Superior temporal gyrus (tissue), 1 donor: ENCODE results near the gene MTERF4.

Experiments
- DNase-seq: peaks from one replicate; pipeline ENCODE4 v3.0.0-alpha.2; 2016; ENCODE audit errors: extremely low spot score

Gene MTERF4, protein sequence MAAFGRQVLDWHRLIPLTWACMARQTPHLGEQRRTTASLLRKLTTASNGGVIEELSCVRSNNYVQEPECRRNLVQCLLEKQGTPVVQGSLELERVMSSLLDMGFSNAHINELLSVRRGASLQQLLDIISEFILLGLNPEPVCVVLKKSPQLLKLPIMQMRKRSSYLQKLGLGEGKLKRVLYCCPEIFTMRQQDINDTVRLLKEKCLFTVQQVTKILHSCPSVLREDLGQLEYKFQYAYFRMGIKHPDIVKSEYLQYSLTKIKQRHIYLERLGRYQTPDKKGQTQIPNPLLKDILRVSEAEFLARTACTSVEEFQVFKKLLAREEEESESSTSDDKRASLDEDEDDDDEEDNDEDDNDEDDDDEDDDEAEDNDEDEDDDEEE

DNA sequence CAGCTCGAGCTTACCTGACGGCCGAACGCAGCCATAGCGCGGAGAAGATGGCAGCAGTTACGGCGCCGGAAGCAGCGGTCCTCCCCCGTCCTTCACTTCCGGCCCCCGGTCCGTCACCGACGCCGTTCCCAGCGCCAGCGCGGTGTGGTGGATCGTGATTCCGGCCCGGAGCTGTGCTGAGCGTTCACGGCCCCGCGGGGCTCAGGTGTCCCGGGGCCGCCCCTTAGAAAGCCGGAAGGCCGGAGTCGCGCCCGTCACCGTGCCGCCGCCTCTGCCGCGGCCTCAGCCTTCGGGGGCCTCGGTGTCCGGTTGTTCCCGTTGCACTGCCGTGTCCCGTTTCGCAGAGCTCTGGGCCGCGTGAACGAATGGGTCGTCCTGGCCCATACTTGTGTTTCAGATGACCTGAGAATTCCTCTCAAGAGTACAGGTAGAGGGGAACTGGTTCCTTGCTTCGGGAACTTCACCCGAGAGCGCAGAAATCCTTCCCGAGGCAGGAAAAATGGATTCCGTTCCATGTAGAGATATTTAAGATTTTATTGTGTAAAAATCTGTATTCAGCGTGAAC lies at the start of gene MTERF4:
Gene MTERF4, minus strand, starts transcription at position 49 of the 565 bp plus-strand sequence. Its CDS starts 14 bp downstream, at position 35.
- peak; percentile 91 for DNase-seq

DNA sequence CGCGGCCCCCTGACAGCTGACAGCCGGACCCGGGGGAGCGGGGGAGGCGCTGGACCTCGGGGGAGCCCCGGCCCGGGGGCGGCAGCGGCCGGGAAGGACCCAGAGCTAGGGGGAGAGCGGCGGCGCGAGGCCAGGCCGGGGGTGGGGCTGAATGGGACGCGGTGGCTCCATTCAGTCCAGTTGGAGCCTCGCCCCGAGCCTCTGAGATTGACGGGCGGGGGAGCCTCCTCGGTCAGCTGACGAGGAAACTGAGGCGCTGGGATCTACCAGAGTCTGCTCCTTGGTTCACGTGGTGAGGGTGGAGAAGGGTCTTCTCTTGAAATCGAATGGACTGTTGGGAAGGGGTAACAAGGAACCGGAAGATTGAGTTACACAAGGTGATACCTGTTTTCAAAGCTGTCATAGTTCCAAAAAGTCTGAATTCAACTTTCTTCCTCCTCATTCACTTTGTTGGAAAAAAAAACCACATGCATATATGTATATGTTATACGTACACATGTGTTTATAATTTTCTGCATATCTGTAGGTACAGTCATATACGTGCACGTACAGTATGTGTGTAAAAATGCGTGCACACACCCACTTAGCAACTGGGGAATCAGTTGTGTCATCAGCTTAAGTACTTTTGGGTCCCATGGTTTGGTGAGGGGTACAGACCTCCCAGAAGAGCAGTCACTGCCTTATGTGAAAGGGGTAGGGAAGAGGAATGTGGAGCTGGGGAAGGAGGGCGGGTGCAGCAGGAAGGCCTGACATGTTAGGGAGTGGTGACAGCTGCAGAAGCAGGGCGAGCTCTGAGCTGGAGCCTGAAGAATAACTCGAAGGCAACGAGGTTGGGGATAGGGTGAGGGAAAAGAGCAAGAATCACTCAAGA lies 48.8 kb upstream of the MTERF4 start:
- DNase-seq = peak; percentile 28

DNA sequence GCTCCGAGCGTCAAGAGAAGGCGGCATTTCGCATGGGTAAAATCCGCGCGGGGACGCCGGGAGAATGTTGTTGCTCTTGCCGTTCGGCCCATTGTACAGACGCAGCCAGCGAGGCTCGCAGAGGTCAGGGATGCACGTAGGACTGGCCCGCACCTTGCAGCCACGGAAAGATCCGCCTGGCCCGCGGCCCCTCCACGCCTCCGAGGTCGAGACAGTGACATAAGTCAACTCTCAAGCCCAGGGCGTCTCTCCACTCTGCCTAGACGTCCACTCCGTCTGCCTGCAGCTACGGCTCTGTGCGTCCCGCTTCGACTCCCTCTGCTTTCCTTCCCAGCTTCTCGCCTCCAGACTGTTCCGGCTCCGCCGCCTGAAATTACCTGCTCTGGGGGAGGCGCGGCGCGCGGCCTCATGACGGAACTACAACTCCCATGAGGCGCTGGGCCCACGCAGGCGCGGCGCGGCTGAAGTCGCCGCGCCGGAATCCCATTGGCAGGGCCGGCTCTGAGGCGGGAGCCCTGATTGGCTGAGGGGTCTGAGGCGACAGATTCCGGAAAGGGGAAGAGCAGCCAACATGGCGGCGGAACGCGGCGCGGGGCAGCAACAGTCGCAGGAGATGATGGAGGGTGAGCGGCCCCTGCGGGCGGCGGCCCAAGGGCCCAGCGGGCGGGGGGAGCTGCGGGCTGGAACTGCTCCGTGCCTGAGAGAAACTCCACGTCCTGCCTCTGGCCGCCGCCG lies 48.0 kb upstream of the MTERF4 start, which contains the start of gene PPP1R7:
Gene PPP1R7, plus strand, starts transcription at position 543 of the 735 bp plus-strand sequence. Its CDS starts 29 bp downstream, at position 572.
- peak; percentile 95 for DNase-seq

DNA sequence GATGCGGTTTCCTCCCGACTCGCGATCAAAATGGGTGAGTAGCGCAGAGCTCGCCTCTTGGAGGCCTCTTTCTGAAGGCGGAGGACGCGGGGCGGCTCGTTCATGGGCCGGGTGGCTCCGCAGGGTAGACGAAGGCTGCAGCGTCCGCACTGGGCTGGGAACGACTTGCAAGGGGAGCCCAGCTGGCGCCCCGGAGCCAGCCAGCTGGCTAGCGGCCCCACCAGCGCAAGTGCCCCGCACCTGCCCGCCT lies 47.5 kb upstream of the MTERF4 start:
- no peak for DNase-seq

DNA sequence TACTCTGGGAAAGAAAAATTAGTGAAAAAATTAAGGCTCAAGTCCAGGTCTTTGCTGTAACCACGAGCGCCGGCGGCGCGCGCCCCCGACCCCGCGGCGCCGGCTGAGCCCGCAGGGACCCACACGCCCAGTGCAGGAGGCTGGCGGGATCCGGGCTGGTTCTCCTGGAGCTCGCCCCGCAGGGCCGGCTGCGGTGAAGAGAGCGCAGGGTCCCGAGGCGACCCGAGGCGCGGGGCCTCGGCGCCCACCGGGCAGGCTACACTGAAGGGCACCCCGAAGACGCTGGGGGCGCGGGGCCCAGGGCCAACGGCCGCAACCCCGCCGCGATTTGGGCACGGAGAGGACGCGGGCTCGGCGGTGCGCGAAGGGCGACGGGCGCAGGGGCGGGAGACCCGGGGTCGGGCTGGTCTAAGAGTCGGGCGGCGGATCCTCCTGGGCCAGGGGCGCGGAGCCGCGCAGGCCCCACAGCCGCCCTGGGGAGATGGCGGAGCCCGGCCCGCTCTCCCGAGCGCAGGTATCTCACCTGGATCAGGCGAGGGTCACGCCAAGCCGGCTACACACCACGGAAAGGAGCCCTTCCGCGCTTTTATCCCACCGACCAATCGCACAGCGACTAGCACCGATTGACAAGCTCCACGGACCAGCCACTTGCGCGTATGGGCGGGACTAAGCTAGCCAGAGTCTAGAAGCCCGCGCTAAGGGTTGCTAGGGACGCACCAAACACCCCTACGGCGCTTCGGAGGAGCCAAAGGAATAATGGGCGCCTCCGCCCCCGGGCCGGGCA lies 47.0 kb upstream of the MTERF4 start, which contains the start of gene PASK:
Gene PASK, minus strand, starts transcription at position 582 of the 784 bp plus-strand sequence. CDS start 6,440 bp downstream, outside the sequence.
- peak; percentile 97 for DNase-seq

- no peak for DNase-seq
These were observed 46.2 kb upstream of the MTERF4 start for GRCh38 chr2:241148239-241148638.

GRCh38 chr2:241147336-241147735 lies 45.2 kb upstream of the MTERF4 start:
- DNase-seq = no peak

DNA sequence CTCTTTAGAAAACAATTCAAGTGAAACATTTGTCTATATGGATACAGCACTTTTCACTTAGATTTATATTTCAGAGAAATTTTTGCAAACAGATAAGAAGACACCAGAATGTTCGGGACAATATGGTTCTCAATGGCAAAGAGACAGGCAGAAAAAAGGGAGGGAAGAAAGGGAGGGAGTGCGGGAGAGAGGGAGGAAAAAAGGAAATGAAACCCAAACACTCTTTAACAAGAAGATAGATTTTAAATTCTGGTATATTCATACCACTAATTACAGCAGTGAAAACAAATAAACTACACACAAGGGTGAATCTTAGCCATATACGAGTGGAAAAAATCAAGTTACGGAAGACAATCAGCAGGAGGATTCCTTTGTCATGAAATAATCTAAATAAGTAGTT lies 44.2 kb upstream of the MTERF4 start:
- no peak for DNase-seq

- no peak for DNase-seq
These were observed 40.5 kb upstream of the MTERF4 start for GRCh38 chr2:241142593-241142992.

DNA sequence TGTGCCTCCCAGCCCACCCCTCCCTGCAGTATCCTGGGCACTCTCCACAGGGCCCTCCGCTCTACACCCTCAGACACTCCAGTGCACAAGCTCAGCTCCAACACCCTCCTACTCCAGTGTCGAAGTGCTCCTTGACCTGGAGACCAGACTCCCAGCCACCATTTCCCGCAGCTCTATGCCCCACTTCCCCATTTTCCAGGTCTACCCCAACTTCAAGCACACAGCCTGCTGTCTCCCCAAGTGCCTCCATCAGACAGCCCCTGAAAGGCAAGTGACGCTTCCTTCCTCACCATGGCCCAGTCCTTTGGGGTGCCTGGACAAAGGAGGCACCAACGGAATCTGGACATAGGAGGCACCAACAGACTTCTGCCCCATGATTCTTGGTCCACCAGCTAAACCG lies 40.0 kb upstream of the MTERF4 start:
- DNase-seq = no peak

DNA sequence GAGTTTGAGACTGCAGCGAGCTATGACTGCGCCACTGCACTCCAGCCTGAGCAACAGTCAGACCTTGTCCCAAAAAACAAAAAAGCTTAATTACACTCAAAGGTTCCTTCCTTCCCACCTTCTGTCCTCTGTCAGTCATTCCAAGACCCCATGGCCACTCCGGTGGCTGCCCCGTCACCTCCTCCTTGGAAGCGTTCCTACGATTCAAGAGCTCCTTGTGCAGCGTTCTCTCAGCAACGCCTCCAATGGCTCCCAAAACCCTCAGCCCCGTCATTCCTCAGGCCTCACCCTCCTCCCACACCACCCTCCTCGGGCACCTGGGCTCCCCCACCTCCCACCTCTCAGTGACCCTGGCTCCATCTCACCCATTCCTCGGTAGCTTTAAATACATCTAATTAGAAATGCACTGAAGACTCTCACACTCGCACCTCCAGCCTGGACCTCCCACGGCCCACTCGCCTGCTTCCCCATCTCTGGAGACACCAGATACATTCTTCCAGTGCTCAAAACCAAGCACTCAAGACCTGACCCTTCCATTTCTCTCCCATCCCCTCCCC lies 39.2 kb upstream of the MTERF4 start:
- no peak for DNase-seq

GRCh38 chr2:241140445-241140840 lies 38.4 kb upstream of the MTERF4 start:
- no peak for DNase-seq

GRCh38 chr2:241139531-241140444 lies 37.7 kb upstream of the MTERF4 start:
- DNase-seq = no peak

DNA sequence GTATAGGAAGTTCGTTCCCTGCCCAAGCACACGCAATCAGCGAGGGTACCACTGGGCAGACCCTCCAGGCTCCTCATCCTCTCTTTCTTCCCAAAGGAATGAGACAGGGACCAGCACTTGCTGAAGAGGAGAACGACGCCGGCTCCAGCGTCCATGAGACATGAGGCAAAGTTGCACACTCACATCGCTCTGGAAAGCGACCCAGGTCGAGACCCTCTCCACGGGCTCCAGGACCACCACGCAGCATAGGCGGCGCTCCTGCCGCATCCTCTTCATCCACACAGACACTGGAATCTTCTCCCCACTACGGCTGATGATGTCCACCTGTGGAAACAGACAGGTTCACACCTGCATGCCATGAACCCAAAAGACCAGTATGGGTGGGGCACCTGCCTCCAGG lies 36.4 kb upstream of the MTERF4 start:
- no peak for DNase-seq

DNA sequence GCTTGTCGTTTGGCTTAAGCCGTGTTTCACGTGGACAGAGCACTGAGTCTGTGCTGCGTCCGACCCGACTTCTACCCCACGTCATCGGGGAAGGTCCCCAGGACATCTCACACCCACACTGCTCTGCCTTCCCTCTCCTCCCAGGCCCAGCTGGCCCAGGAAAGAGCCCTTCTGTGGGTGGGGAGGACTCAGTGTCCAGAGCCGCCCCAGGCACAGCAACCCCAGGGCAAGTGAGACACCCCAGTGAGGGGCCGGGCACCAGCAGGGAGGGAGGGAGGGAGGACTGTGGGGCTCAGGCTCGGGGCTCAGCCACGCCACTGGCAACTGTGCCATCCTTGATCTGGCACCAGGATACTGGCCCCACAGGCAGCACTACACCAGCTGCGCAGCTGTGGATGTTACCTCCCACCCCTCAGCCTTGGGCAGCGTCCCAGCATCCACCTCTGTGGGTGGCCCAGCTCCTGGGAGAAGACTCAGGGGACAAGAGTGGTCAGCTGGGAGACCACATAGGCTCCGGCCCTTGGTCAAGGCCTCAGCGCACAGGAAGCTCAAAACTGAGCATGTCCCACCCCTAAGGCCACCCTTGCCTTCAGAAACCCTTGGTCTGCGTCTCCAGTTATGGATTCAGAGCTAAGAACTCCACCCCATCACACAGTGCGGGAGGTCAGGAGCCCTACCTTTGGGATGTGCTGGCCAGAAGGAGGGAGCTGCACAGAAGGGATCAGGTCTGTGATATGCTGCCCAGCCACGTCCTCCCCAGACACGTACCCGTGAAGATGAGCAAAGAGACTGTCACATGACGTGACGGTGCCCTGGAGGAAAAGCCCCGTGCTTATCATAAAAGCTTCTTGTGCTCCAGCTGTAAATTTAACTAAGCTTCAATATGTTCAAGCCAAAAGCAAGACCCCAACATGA lies 35.4 kb upstream of the MTERF4 start:
- DNase-seq = no peak

DNA sequence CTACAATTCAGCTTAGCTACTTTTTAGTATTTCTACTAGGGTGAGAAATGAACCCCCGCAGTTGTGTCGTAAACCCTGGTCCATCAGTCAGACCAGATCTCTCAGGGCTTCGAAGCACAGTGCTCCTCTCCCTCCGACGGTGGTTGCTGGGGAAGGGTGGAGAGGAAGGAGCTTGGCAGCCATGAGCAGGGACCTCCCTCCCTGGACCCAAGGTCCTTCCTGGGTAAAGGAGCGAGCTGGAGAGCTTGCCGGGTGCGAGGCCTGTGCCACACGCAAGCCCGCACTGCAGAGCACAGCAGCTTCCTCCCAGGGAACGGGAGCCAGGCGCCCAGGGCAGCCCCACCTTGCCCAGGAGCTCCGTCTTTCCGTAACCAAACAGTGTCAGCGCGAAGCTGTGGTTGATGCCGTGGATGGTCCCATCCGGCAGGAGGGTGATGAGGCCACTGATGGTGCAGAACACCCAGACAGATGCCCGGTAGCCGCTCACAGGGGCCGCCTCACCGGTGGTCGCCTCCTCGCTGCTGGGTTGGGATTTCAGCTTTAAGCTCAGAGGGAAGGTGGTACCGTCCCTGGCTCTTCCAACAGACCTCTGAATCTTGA lies 34.7 kb upstream of the MTERF4 start:
- DNase-seq = no peak

GRCh38 chr2:241136191-241136590 lies 34.1 kb upstream of the MTERF4 start:
- no peak for DNase-seq

- no peak for DNase-seq
These were observed 33.6 kb upstream of the MTERF4 start for GRCh38 chr2:241135737-241136136.
